ENCODE measurements around the gene STAG1.
"Not testable (repeated sequence)": the region's sequence is repeated elsewhere in the genome, so short reads cannot be mapped to it uniquely, and the experiment has no call there.

Gene STAG1

DNA sequence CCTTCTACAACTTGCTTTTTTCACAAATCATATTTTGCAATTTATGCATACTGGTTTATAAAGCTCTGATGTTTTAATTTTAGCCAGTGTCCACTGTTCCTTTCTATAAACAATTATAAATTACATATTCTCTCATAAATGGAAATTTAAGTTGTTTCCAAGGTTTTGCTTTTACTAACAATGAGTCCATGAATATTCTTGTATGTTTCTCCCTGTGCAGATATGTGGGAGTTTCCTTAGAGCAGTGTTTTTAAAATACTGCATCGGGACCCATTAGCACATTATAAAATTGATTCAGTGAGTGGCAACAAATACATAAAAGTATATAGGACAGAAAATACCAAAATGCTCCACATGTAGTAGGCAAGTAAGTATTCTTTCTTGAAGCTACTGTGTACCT, 266.4 kb downstream of the STAG1 start:
- Histone ChIP-seq H3K18ac (ENCODE audit: low read length) (no peak overlapping the region), H3K4me1 (ENCODE audit: control insufficient read depth, low read depth, low read length) (no peaks in the 10 kb centered on the region), H4K5ac (ENCODE audit: low read length) (no peak overlapping the region), H2BK15ac (replicated peaks; ENCODE audit: low read depth) (no peak overlapping the region), H3K9ac (ENCODE audit: low read length) (no peak overlapping the region), H2BK5ac (ENCODE audit: low read length) (no peak overlapping the region), H2BK120ac (ENCODE audit: low read depth, low read length) (no peak overlapping the region), H3K79me1 (ENCODE audit: low read length) (no peaks in the 10 kb centered on the region), H3K4me2 (ENCODE audit: low read length) (no peak overlapping the region), H3K23ac (ENCODE audit: low read length) (no peak overlapping the region), H3K27ac (ENCODE audit: low read depth, low read length) (no peak overlapping the region), H4K8ac (ENCODE audit: low read depth, low read length) (no peak overlapping the region), H3K4me3 (ENCODE audit: low read length) (no peak overlapping the region), H3K4ac (ENCODE audit: low read depth, low read length) (no peak overlapping the region), H2AK5ac (ENCODE audit: low read length) (no peak overlapping the region), H3K27me3 (ENCODE audit: insufficient read depth, low read length, poor library complexity) (no peaks in the 10 kb centered on the region), H3K56ac (ENCODE audit: low read length) (no peak overlapping the region), H3K79me2 (ENCODE audit: control insufficient read depth, insufficient read depth, low read length) (no peaks in the 10 kb centered on the region), H3K36me3 (ENCODE audit: control insufficient read depth, insufficient read depth, low read length) (no peaks in the 10 kb centered on the region)
- no peak for DNase-seq
- WGBS (ENCODE audit: extremely low coverage, insufficient coverage, low lambda C conversion rate): no CpG with 5 or more reads among the region's 1 CpG

GRCh38 chr3:136476280-136476679, 275.9 kb downstream of the STAG1 start:
- H4K8ac ChIP-seq (ENCODE audit: low read depth, low read length): no peak overlapping the region
- no peaks in the 10 kb centered on the region for H3K79me2 ChIP-seq (ENCODE audit: control insufficient read depth, insufficient read depth, low read length)
- H3K36me3 ChIP-seq (ENCODE audit: control insufficient read depth, insufficient read depth, low read length): no peaks in the 10 kb centered on the region
- no peak overlapping the region for H3K18ac ChIP-seq (ENCODE audit: low read length)
- no peak overlapping the region for H3K4ac ChIP-seq (ENCODE audit: low read depth, low read length)
- no peak overlapping the region for H3K4me3 ChIP-seq (ENCODE audit: low read length)
- no peak overlapping the region for H2BK5ac ChIP-seq (ENCODE audit: low read length)
- H3K4me1 ChIP-seq (ENCODE audit: control insufficient read depth, low read depth, low read length): no peaks in the 10 kb centered on the region
- no peak overlapping the region for H2BK120ac ChIP-seq (ENCODE audit: low read depth, low read length)
- DNase-seq: no peak
- no peak overlapping the region for H3K23ac ChIP-seq (ENCODE audit: low read length)
- no peak overlapping the region for H3K56ac ChIP-seq (ENCODE audit: low read length)
- H4K5ac ChIP-seq (ENCODE audit: low read length): no peak overlapping the region
- no peaks in the 10 kb centered on the region for H3K79me1 ChIP-seq (ENCODE audit: low read length)
- H2BK15ac ChIP-seq (replicated peaks; ENCODE audit: low read depth): no peak overlapping the region
- H3K27ac ChIP-seq (ENCODE audit: low read depth, low read length): no peak overlapping the region
- whole genome bisulfite sequencing (ENCODE audit: extremely low coverage, insufficient coverage, low lambda C conversion rate): no CpG with 5 or more reads among the region's 1 CpG
- H2AK5ac ChIP-seq (ENCODE audit: low read length): no peak overlapping the region
- H3K9ac ChIP-seq (ENCODE audit: low read length): no peak overlapping the region
- no peaks in the 10 kb centered on the region for H3K27me3 ChIP-seq (ENCODE audit: insufficient read depth, low read length, poor library complexity)
- no peak overlapping the region for H3K4me2 ChIP-seq (ENCODE audit: low read length)

DNA sequence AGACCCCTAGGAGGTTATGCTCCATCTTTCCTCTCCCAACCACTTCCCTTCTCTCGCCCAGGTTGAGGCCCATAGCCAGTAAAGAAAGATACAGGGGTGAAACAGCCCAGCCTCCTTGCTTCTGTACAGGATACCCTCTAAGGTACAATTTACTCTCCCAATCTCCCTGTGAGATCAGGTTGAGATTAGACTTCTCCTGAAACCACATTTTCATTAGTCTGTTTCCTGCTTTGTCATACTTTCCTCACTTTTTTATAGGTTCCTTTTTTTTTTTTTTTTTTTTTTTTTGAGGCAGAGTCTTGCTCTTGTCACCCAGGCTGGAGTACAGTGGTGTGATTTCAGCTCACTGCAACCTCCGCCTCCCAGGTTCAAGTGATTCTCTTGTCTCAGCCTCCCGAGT, 277.3 kb downstream of the STAG1 start:
- DNase-seq; H3K18ac ChIP-seq (ENCODE audit: low read length): not testable (repeated sequence)
- WGBS (ENCODE audit: extremely low coverage, insufficient coverage, low lambda C conversion rate): no CpG with 5 or more reads among the region's 3 CpGs

GRCh38 chr3:136473716-136474326, 278.4 kb downstream of the STAG1 start:
- no peak overlapping the region for H2BK5ac ChIP-seq (ENCODE audit: low read length)
- H3K23ac ChIP-seq (ENCODE audit: low read length): no peak overlapping the region
- H3K27ac ChIP-seq (ENCODE audit: low read depth, low read length): no peak overlapping the region
- no peak overlapping the region for H2BK120ac ChIP-seq (ENCODE audit: low read depth, low read length)
- H3K4me3 ChIP-seq (ENCODE audit: low read length): no peak overlapping the region
- H3K4ac ChIP-seq (ENCODE audit: low read depth, low read length): no peak overlapping the region
- H3K27me3 ChIP-seq (ENCODE audit: insufficient read depth, low read length, poor library complexity): no peaks in the 10 kb centered on the region
- H3K9ac ChIP-seq (ENCODE audit: low read length): no peak overlapping the region
- DNase-seq: no peak
- no peak overlapping the region for H4K5ac ChIP-seq (ENCODE audit: low read length)
- no peak overlapping the region for H2BK15ac ChIP-seq (replicated peaks; ENCODE audit: low read depth)
- H3K4me2 ChIP-seq (ENCODE audit: low read length): no peak overlapping the region
- H3K79me1 ChIP-seq (ENCODE audit: low read length): no peaks in the 10 kb centered on the region
- H4K8ac ChIP-seq (ENCODE audit: low read depth, low read length): no peak overlapping the region
- no peak overlapping the region for H3K56ac ChIP-seq (ENCODE audit: low read length)
- H3K79me2 ChIP-seq (ENCODE audit: control insufficient read depth, insufficient read depth, low read length): no peaks in the 10 kb centered on the region
- no peak overlapping the region for H2AK5ac ChIP-seq (ENCODE audit: low read length)
- H3K4me1 ChIP-seq (ENCODE audit: control insufficient read depth, low read depth, low read length): no peaks in the 10 kb centered on the region
- no peak overlapping the region for H3K18ac ChIP-seq (ENCODE audit: low read length)
- H3K36me3 ChIP-seq (ENCODE audit: control insufficient read depth, insufficient read depth, low read length): no peaks in the 10 kb centered on the region
- no CpG with 5 or more reads among the region's 3 CpGs for WGBS (ENCODE audit: extremely low coverage, insufficient coverage, low lambda C conversion rate)

More for the DNA sequence above, 277.3 kb downstream of the STAG1 start:
- not testable (repeated sequence) for H3K56ac ChIP-seq (ENCODE audit: low read length); H3K4ac ChIP-seq (ENCODE audit: low read depth, low read length); H3K79me2 ChIP-seq (ENCODE audit: control insufficient read depth, insufficient read depth, low read length); H4K5ac ChIP-seq (ENCODE audit: low read length); H2BK120ac ChIP-seq (ENCODE audit: low read depth, low read length); H3K4me3 ChIP-seq (ENCODE audit: low read length); H3K27ac ChIP-seq (ENCODE audit: low read depth, low read length); H3K4me1 ChIP-seq (ENCODE audit: control insufficient read depth, low read depth, low read length); H3K9ac ChIP-seq (ENCODE audit: low read length); H4K8ac ChIP-seq (ENCODE audit: low read depth, low read length); H2BK15ac ChIP-seq (replicated peaks; ENCODE audit: low read depth); H3K36me3 ChIP-seq (ENCODE audit: control insufficient read depth, insufficient read depth, low read length); H3K79me1 ChIP-seq (ENCODE audit: low read length); H3K4me2 ChIP-seq (ENCODE audit: low read length); H2BK5ac ChIP-seq (ENCODE audit: low read length); H2AK5ac ChIP-seq (ENCODE audit: low read length); H3K27me3 ChIP-seq (ENCODE audit: insufficient read depth, low read length, poor library complexity); H3K23ac ChIP-seq (ENCODE audit: low read length)

- no peak overlapping the region for H3K56ac ChIP-seq (ENCODE audit: low read length)
Measured at GRCh38 chr3:136465296-136465695, 286.9 kb downstream of the STAG1 start.

GRCh38 chr3:136464502-136464901, 287.7 kb downstream of the STAG1 start:
- no peaks in the 10 kb centered on the region for H3K27me3 ChIP-seq (ENCODE audit: insufficient read depth, low read length, poor library complexity)
- no peak overlapping the region for H3K18ac ChIP-seq (ENCODE audit: low read length)
- no peak overlapping the region for H3K9ac ChIP-seq (ENCODE audit: low read length)
- H3K4ac ChIP-seq (ENCODE audit: low read depth, low read length): no peak overlapping the region
- no peak overlapping the region for H2AK5ac ChIP-seq (ENCODE audit: low read length)
- H3K79me1 ChIP-seq (ENCODE audit: low read length): no peaks in the 10 kb centered on the region
- no peaks in the 10 kb centered on the region for H3K36me3 ChIP-seq (ENCODE audit: control insufficient read depth, insufficient read depth, low read length)
- H3K4me1 ChIP-seq (ENCODE audit: control insufficient read depth, low read depth, low read length): no peaks in the 10 kb centered on the region
- H3K27ac ChIP-seq (ENCODE audit: low read depth, low read length): no peak overlapping the region
- no peak overlapping the region for H2BK5ac ChIP-seq (ENCODE audit: low read length)
- no peak for DNase-seq
- H2BK120ac ChIP-seq (ENCODE audit: low read depth, low read length): no peak overlapping the region
- H3K79me2 ChIP-seq (ENCODE audit: control insufficient read depth, insufficient read depth, low read length): no peaks in the 10 kb centered on the region
- H4K8ac ChIP-seq (ENCODE audit: low read depth, low read length): no peak overlapping the region
- H3K23ac ChIP-seq (ENCODE audit: low read length): no peak overlapping the region
- no peak overlapping the region for H3K4me3 ChIP-seq (ENCODE audit: low read length)
- H3K4me2 ChIP-seq (ENCODE audit: low read length): no peak overlapping the region
- H3K56ac ChIP-seq (ENCODE audit: low read length): no peak overlapping the region
- no peak overlapping the region for H4K5ac ChIP-seq (ENCODE audit: low read length)
- no peak overlapping the region for H2BK15ac ChIP-seq (replicated peaks; ENCODE audit: low read depth)
- no CpG with 5 or more reads among the region's 2 CpGs for WGBS (ENCODE audit: extremely low coverage, insufficient coverage, low lambda C conversion rate)

More at GRCh38 chr3:136465296-136465695, 286.9 kb downstream of the STAG1 start:
- Histone ChIP-seq H4K8ac (ENCODE audit: low read depth, low read length) (no peak overlapping the region), H3K18ac (ENCODE audit: low read length) (no peak overlapping the region), H2BK15ac (replicated peaks; ENCODE audit: low read depth) (no peak overlapping the region), H2AK5ac (ENCODE audit: low read length) (no peak overlapping the region), H2BK120ac (ENCODE audit: low read depth, low read length) (no peak overlapping the region), H4K5ac (ENCODE audit: low read length) (no peak overlapping the region), H3K4me2 (ENCODE audit: low read length) (no peak overlapping the region), H3K79me2 (ENCODE audit: control insufficient read depth, insufficient read depth, low read length) (no peaks in the 10 kb centered on the region), H3K4me1 (ENCODE audit: control insufficient read depth, low read depth, low read length) (no peaks in the 10 kb centered on the region), H3K27ac (ENCODE audit: low read depth, low read length) (no peak overlapping the region), H3K23ac (ENCODE audit: low read length) (no peak overlapping the region), H3K79me1 (ENCODE audit: low read length) (no peaks in the 10 kb centered on the region), H3K4ac (ENCODE audit: low read depth, low read length) (no peak overlapping the region), H3K27me3 (ENCODE audit: insufficient read depth, low read length, poor library complexity) (no peaks in the 10 kb centered on the region), H2BK5ac (ENCODE audit: low read length) (no peak overlapping the region), H3K36me3 (ENCODE audit: control insufficient read depth, insufficient read depth, low read length) (no peaks in the 10 kb centered on the region), H3K4me3 (ENCODE audit: low read length) (no peak overlapping the region), H3K9ac (ENCODE audit: low read length) (no peak overlapping the region)
- WGBS (ENCODE audit: extremely low coverage, insufficient coverage, low lambda C conversion rate): no CpG with 5 or more reads among the region's 5 CpGs
- no peak for DNase-seq
